Measurements from ENCODE around the gene TTC7B. TPM values are rescaled to one million over a fixed set of nuclear protein-coding genes. Genes with fewer than 3 reads are reported as not detected.
A peak's percentile ranks its signal among the peaks of the same experiment; 100 is the strongest.

TTC7B gene
- total RNA-seq, 4 donors from 2014 or later = 3.3 to 18.1 (median 10.0) TPM

- no peaks in the 10 kb centered on the region for H3K9me3 ChIP-seq
- TF ChIP-seq CTCF (IDR thresholded peaks at IDR 0.05) (no peak), POLR2A (IDR thresholded peaks at IDR 0.05) (no peak)
- peak overlapping the region in 3 of 4 donors; percentile 61 to 67 (median 62) for H3K27ac ChIP-seq
- no peak overlapping the region for H3K4me3 ChIP-seq
- peaks cover 47 to 95% (median 53%) of the 10 kb centered on the region in 3 donors for H3K4me1 ChIP-seq
- no peak for DNase-seq
- 66 to 88% methylated on average over 10 to 13 of the region's 25 CpGs for WGBS, 2 donors
- H3K27me3 ChIP-seq = no peaks in the 10 kb centered on the region
- intact Hi-C loops (cut with DNase I) = loop anchor here (10.0 kb wide), 1 partner anchor 114 kb away; no protein-coding TSS in a partner anchor
- H3K36me3 ChIP-seq = no peaks in the 10 kb centered on the region
These were observed 297.9 kb downstream of the TTC7B start for GRCh38 chr14:90518069-90518940.

- H3K9me3 ChIP-seq = no peaks in the 10 kb centered on the region
- intact Hi-C loops (cut with DNase I) = loop anchor here (10.0 kb wide), 1 partner anchor 112 kb away; no protein-coding TSS in a partner anchor
- peaks cover 53 to 95% (median 56%) of the 10 kb centered on the region in 3 donors for H3K4me1 ChIP-seq
- TF ChIP-seq POLR2A (IDR thresholded peaks at IDR 0.05) (no peak), CTCF (IDR thresholded peaks at IDR 0.05) (no peak)
- H3K4me3 ChIP-seq = no peak overlapping the region
- H3K36me3 ChIP-seq = no peaks in the 10 kb centered on the region
- WGBS, 2 donors = 55 to 56% methylated on average over 8 to 9 of the region's 15 CpGs
- peak overlapping the region in 3 of 4 donors; percentile 23 to 67 (median 62) for H3K27ac ChIP-seq
- DNase-seq = no peak
- H3K27me3 ChIP-seq = no peaks in the 10 kb centered on the region
These were observed 299.0 kb downstream of the TTC7B start for GRCh38 chr14:90517076-90517841.

- peaks cover 45 to 94% (median 46%) of the 10 kb centered on the region in 3 donors for H3K4me1 ChIP-seq
- intact Hi-C loops (cut with DNase I) = loop anchor here (10.0 kb wide), 1 partner anchor 110 kb away; no protein-coding TSS in a partner anchor
- H3K27me3 ChIP-seq = no peaks in the 10 kb centered on the region
- no peak overlapping the region for H3K4me3 ChIP-seq
- H3K36me3 ChIP-seq = no peaks in the 10 kb centered on the region
- WGBS, 2 donors = 80 to 85% methylated on average over 4 of the region's 4 CpGs
- DNase-seq = no peak
- TF ChIP-seq POLR2A (IDR thresholded peaks at IDR 0.05) = no peak
- TF ChIP-seq CTCF (IDR thresholded peaks at IDR 0.05) = no peak
- no peaks in the 10 kb centered on the region for H3K9me3 ChIP-seq
- H3K27ac ChIP-seq = peak overlapping the region in 2 of 4 donors; percentile 82 to 85
These were observed 301.7 kb downstream of the TTC7B start for GRCh38 chr14:90514566-90514965.

- no peak for TF ChIP-seq POLR2A (IDR thresholded peaks at IDR 0.05)
- TF ChIP-seq CTCF (IDR thresholded peaks at IDR 0.05) = no peak
- H3K27me3 ChIP-seq = no peaks in the 10 kb centered on the region
- peaks cover 46 to 95% (median 51%) of the 10 kb centered on the region in 3 donors for H3K4me1 ChIP-seq
- intact Hi-C loops (cut with DNase I) = loop anchor here (10.0 kb wide), 1 partner anchor 109 kb away; no protein-coding TSS in a partner anchor
- 45 to 83% methylated on average over 6 to 9 of the region's 15 CpGs for WGBS, 2 donors
- peak overlapping the region; percentile 67 to 85 (median 80) for H3K27ac ChIP-seq
- no peaks in the 10 kb centered on the region for H3K36me3 ChIP-seq
- no peaks in the 10 kb centered on the region for H3K9me3 ChIP-seq
- H3K4me3 ChIP-seq = no peak overlapping the region
- DNase-seq = no peak
These were observed 302.2 kb downstream of the TTC7B start for GRCh38 chr14:90514015-90514398.

Data from esophagus squamous epithelium (tissue), 5 donors.